HepG2 (cell line): ENCODE results near the gene SAMSN1.

Experiments
- CEBPB ChIP-seq: IDR thresholded peaks from 2 replicates; pipeline ENCODE4 v1.6.1; 2011; ENCODE audit warnings: low read depth, low read length, improper control_type of control experiment, borderline replicate concordance
- HOXA7 ChIP-seq: sonication (generic); formaldehyde crosslinking; IDR thresholded peaks from 2 replicates; pipeline ENCODE4 v1.8.1; 2022; ENCODE audit warnings: mild to moderate bottlenecking, missing genetic modification reagents, moderate library complexity
- PCBP2 ChIP-seq: fragments of 200-400 bp; formaldehyde crosslinking; optimal IDR thresholded peaks from 2 replicates; pipeline ENCODE3; 2018; ENCODE audit warnings: low read length, low read depth; ENCODE audit not compliant: poor library complexity, severe bottlenecking
- SIN3A ChIP-seq: IDR thresholded peaks from 2 replicates; pipeline ENCODE4 v1.6.1; 2011; ENCODE audit warnings: low read depth, mild to moderate bottlenecking, control low read depth, low read length, borderline replicate concordance
- ZNF121 ChIP-seq: sonication (generic); formaldehyde crosslinking; IDR thresholded peaks from 2 replicates; pipeline ENCODE4 v1.5.0; 2020; ENCODE audit warnings: mild to moderate bottlenecking, missing genetic modification reagents
- TF ChIP-seq, protein P1 (sequence below): sonication (generic); formaldehyde crosslinking; IDR thresholded peaks from 2 replicates; pipeline ENCODE4 v1.5.0; 2020; ENCODE audit warnings: mild to moderate bottlenecking, missing genetic modification reagents, moderate library complexity
- TF ChIP-seq, protein P2 (sequence below), 2 experiments: sonication (generic) in 1 of 2; formaldehyde crosslinking in 1 of 2; IDR thresholded peaks; 2 replicates each; pipeline versions ENCODE4 v1.5.1 to v1.6.1; 2011 to 2020; ENCODE audit warnings: borderline replicate concordance in 1 of 2, low read depth in 1 of 2, low read length in 1 of 2, mild to moderate bottlenecking in 1 of 2, missing genetic modification reagents in 1 of 2, moderate library complexity in 1 of 2

DNA sequence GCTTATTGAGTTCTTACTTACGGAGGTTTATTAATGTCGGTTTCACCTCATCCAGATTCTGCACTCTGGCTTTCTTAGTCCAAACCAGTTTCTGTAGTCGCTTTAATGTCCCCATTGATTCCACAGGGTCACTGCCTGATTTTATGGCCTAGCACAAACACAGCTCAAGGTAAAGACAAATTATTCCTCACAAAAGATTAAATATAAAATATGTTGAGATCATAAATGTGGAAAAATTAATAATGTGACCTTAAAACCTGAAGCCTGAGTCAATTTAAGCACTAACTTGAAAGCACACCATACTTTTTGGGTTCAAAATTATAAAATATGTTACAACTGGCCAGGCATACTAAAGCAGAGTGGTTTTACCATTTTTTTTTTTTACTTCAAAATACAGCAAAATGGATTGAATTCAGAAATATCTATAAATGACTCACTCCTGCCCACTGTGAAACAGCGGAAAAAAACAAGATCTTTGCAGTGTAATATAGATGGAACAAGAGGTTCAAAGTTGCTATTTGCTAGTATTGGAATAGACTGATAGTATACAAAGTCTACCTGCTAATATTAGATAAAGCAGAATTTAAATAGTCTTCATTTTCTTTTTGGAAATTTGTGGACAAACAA is 37.6 kb upstream of the SAMSN1 start:
- TF ChIP-seq HOXA7 (no peak), PCBP2 (no peak), CEBPB (no peak), SIN3A (no peak), ZNF121 (no peak)
- TF ChIP-seq, protein P1, sequence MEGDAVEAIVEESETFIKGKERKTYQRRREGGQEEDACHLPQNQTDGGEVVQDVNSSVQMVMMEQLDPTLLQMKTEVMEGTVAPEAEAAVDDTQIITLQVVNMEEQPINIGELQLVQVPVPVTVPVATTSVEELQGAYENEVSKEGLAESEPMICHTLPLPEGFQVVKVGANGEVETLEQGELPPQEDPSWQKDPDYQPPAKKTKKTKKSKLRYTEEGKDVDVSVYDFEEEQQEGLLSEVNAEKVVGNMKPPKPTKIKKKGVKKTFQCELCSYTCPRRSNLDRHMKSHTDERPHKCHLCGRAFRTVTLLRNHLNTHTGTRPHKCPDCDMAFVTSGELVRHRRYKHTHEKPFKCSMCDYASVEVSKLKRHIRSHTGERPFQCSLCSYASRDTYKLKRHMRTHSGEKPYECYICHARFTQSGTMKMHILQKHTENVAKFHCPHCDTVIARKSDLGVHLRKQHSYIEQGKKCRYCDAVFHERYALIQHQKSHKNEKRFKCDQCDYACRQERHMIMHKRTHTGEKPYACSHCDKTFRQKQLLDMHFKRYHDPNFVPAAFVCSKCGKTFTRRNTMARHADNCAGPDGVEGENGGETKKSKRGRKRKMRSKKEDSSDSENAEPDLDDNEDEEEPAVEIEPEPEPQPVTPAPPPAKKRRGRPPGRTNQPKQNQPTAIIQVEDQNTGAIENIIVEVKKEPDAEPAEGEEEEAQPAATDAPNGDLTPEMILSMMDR (CRISPR knock-in tag) = no peak
- TF ChIP-seq, protein P2, sequence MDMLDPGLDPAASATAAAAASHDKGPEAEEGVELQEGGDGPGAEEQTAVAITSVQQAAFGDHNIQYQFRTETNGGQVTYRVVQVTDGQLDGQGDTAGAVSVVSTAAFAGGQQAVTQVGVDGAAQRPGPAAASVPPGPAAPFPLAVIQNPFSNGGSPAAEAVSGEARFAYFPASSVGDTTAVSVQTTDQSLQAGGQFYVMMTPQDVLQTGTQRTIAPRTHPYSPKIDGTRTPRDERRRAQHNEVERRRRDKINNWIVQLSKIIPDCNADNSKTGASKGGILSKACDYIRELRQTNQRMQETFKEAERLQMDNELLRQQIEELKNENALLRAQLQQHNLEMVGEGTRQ (IDR thresholded peaks at IDR 0.05; ENCODE audit: low read depth, low read length) = no peak
- TF ChIP-seq, protein P2 (CRISPR knock-in tag; IDR thresholded peaks at IDR 0.05; ENCODE audit: borderline replicate concordance) = no peak
